Cardiac muscle cell (in vitro differentiated cells and primary cell): ENCODE results near the gene DOK3. TPM values are rescaled to one million over a fixed set of nuclear protein-coding genes. Genes with fewer than 3 reads are reported as not detected.

Experiments used
- DNase-seq, 2 donors: peaks; one replicate each; pipeline versions ENCODE4 v3.0.0 to v3.0.0-alpha.2; 2010 to 2017; ENCODE audit warnings: low read depth in 1 of 2, low spot score in 1 of 2
- H3K27ac ChIP-seq: fragments of 200-600 bp; sonication (generic); 2 replicates; pipeline ENCODE4 v1.5.1; 2016
- H3K27me3 ChIP-seq: fragments of 200-600 bp; sonication (generic); 2 replicates; pipeline ENCODE4 v1.6.0; 2016; ENCODE audit warnings: control low read depth
- H3K36me3 ChIP-seq: fragments of 200-600 bp; sonication (generic); 2 replicates; pipeline ENCODE4 v1.5.1; 2016; ENCODE audit warnings: control low read depth
- H3K4me1 ChIP-seq: fragments of 200-600 bp; sonication (generic); 2 replicates; pipeline ENCODE4 v1.8.1; 2017; ENCODE audit warnings: low read depth, mild to moderate bottlenecking, mixed run types
- H3K4me3 ChIP-seq: fragments of 200-600 bp; sonication (generic); 2 replicates; pipeline ENCODE4 v1.5.1; 2016; ENCODE audit warnings: mild to moderate bottlenecking
- H3K9me3 ChIP-seq: fragments of 200-600 bp; sonication (generic); 2 replicates; pipeline ENCODE4 v1.5.1; 2017; ENCODE audit warnings: low read depth, mild to moderate bottlenecking, control low read depth
- polyA plus RNA-seq: library from polyadenylated mRNA; unstranded; fragments of >200 nt; fragmentation: Nextera tagmentation; extraction: Ambion mirVana; gene quantifications from 2 replicates; pipeline ENCODE4 v1.2.1, GENCODE V29; 2016
- total RNA-seq: library from RNA; depleted of rRNA; stranded (reverse); fragments of >200 nt; gene quantifications from 2 replicates; pipeline ENCODE4 v1.2.3, GENCODE V29; 2016
- TF ChIP-seq, protein P1 (sequence below): IDR thresholded peaks from 2 replicates; pipeline ENCODE4 v1.5.1; 2012; ENCODE audit warnings: low read depth, mild to moderate bottlenecking, low read length

Gene DOK3
- total and polyA plus RNA-seq, 2 experiments from 2014 or later: 2.4 to 3.7 TPM

DNA sequence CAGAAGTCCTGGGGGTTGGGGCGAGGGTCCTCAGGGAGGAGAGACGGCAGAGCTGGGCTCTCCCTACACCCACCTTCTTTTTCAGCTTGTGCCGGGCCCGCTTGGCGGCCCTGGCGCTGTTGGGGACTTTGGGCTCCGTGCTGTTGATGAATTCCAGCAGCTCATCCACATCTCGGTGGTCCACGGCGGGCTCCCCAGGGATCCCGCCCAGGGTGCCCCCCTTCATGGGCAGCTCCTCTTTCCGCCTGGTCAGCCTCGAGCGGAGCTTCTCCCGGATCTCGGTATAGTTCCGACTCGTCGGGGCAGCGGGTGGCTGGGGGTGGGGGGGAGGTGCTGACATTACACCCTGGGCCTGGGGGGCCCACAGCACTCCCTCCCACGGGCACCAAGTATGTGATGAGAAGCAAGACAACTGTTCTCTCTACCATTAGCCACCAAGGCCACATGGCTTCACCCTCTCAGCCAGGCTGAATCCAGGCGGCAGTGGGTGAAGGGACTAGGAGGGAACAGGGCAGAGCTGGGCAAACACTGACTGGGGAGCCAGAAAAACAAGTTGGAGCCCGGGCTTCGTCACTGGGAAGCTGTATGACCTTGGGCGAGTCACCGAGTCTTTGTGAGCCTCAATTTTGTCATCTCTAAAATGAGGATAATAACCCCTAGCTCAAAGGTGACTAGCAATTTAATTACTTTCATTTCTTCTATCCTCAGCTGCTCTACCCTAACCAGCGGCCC lies 21.7 kb upstream of the DOK3 start:
- no peaks in the 10 kb centered on the region for H3K9me3 ChIP-seq
- no peaks in the 10 kb centered on the region for H3K4me1 ChIP-seq
- H3K4me3 ChIP-seq: no peak overlapping the region
- DNase-seq: no peak
- no peak overlapping the region for H3K27ac ChIP-seq
- peaks cover 45% of the 10 kb centered on the region for H3K36me3 ChIP-seq
- TF ChIP-seq, protein P1, sequence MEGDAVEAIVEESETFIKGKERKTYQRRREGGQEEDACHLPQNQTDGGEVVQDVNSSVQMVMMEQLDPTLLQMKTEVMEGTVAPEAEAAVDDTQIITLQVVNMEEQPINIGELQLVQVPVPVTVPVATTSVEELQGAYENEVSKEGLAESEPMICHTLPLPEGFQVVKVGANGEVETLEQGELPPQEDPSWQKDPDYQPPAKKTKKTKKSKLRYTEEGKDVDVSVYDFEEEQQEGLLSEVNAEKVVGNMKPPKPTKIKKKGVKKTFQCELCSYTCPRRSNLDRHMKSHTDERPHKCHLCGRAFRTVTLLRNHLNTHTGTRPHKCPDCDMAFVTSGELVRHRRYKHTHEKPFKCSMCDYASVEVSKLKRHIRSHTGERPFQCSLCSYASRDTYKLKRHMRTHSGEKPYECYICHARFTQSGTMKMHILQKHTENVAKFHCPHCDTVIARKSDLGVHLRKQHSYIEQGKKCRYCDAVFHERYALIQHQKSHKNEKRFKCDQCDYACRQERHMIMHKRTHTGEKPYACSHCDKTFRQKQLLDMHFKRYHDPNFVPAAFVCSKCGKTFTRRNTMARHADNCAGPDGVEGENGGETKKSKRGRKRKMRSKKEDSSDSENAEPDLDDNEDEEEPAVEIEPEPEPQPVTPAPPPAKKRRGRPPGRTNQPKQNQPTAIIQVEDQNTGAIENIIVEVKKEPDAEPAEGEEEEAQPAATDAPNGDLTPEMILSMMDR: no peak
- no peaks in the 10 kb centered on the region for H3K27me3 ChIP-seq

DNA sequence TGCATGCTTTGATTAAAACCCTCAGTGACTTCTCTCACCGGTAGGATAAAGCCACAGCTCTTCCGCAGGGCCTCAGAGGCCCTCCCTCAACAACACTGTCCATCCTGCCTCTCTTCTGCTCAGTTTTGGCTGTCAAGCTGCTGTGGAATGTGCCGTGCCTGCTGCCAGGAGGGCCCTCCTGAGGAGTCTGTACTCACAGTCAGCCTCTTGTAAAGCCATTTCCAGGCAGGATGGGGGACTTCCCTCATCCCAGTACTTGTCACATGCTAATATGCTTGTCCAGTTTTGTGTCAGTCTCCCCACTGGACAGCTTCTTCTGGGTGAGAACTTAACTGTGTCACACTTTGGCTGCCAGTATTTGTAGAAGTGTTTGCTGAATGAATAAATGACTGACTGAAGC lies 21.0 kb upstream of the DOK3 start:
- H3K9me3 ChIP-seq: no peaks in the 10 kb centered on the region

DNA sequence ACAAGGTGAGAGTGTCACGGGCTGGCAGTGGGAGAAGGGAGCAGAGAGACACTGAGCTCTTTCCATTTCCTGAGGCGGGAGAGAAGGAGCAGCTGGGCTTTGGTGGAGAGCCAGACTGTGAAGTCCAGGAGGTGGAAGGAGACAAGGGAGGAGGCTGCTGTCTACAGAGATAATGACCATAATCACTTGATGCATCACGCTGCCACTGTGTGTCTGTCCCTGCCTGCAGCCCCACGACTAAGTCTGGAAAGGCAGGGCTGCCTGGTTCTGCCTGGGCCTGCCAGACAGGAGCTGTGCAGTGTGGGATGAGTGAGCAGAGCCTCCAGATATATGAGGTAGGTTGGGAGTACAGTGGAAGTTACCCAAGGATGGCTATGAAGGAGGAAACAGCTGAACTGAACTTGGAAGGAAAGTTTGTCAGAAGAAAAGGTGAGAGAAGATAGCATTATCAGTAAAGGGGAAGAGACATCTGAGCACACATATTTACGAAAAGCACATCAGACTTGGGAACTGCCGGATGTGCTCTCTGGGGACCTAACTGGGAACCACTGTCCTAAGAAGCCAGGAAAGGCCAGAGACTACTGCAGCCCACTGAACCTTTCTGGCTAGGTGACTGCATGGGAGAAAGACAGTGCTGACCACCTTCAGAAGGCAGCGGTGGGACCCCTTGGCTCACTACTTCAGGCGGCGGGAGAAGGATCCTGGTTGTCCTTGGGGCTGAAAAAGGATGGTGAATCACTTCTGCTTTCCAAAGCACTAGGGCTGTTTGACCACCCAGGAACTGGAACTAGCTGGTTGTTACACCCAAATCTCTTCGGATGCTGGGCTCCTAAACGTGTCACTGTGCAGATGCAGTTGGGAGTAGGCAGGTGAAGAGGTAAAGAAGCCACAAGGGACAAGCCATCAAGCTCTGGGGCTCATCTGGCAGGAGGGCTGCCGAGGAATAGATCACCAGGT lies 19.9 kb upstream of the DOK3 start:
- Histone ChIP-seq H3K36me3 (peaks cover 42% of the 10 kb centered on the region), H3K4me3 (no peak overlapping the region), H3K4me1 (no peaks in the 10 kb centered on the region), H3K27ac (no peak overlapping the region), H3K27me3 (no peaks in the 10 kb centered on the region), H3K9me3 (no peaks in the 10 kb centered on the region)
- DNase-seq: no peak
- TF ChIP-seq, protein P1: no peak

More for the DNA sequence above, 21.0 kb upstream of the DOK3 start:
- TF ChIP-seq, protein P1: no peak
- no peak for DNase-seq
- no peak overlapping the region for H3K27ac ChIP-seq
- H3K27me3 ChIP-seq: no peaks in the 10 kb centered on the region
- H3K4me3 ChIP-seq: no peak overlapping the region
- peaks cover 43% of the 10 kb centered on the region for H3K36me3 ChIP-seq
- no peaks in the 10 kb centered on the region for H3K4me1 ChIP-seq

DNA sequence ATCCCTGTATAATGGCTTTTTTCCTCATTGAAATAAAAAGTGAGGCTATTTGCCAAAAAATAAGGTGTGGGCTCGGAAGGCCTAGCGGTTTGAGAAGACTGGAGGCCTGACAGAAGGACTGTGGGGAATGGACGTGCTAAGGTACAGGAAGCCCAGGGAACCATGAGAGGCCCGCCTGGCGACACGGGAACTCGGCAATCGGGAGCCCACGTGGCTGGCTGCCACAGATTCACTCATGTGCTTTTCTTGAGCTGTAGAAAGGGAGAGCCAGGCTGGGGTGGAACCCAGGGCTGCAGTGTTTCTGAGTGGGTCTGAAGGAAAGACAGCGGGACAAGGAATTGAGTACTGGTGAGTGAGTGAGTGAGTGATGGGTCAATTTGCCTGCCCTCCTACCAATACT lies 19.0 kb upstream of the DOK3 start:
- no peaks in the 10 kb centered on the region for H3K9me3 ChIP-seq
- DNase-seq: no peak
- H3K36me3 ChIP-seq: peaks cover 49% of the 10 kb centered on the region
- no peak overlapping the region for H3K4me3 ChIP-seq
- no peak overlapping the region for H3K27ac ChIP-seq
- TF ChIP-seq, protein P1: no peak
- no peaks in the 10 kb centered on the region for H3K4me1 ChIP-seq
- no peaks in the 10 kb centered on the region for H3K27me3 ChIP-seq

DNA sequence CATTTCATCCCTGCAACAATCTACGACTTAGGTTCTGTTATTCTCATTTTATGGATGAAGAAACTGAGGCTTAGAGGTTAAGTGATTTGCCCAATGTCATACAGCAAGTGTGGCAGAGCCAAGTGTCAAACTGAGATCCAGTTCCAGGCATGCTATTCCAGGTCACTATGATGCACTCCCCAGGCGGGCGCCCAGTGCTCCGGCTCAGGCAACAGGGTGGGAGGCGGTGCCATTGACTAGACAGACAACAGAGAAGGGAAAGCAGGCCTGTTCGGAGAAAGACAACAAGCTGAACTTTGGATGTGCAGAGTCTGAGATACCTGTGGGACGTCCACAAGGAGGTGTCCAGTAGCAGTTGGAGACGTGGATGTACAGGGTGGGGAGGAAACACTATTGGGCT lies 18.0 kb upstream of the DOK3 start:
- DNase-seq: no peak
- no peaks in the 10 kb centered on the region for H3K27me3 ChIP-seq
- no peaks in the 10 kb centered on the region for H3K9me3 ChIP-seq
- H3K27ac ChIP-seq: no peak overlapping the region
- no peak overlapping the region for H3K4me3 ChIP-seq
- H3K4me1 ChIP-seq: no peaks in the 10 kb centered on the region
- TF ChIP-seq, protein P1: no peak
- H3K36me3 ChIP-seq: peaks cover 48% of the 10 kb centered on the region
